ENCODE measurements around the gene OR4E1.
"Not testable (repeated sequence)": the region's sequence is repeated elsewhere in the genome, so short reads cannot be mapped to it uniquely, and the experiment has no call there.

The OR4E1 gene

GRCh38 chr14:21652209-21652808, 21.3 kb downstream of the OR4E1 start:
- DNase-seq = no peak

- no peak for DNase-seq
Observed at GRCh38 chr14:21647380-21647779, 26.2 kb downstream of the OR4E1 start.

GRCh38 chr14:21643407-21643806, 30.2 kb downstream of the OR4E1 start:
- no peak for DNase-seq

GRCh38 chr14:21642683-21643082, 30.9 kb downstream of the OR4E1 start:
- DNase-seq = no peak

GRCh38 chr14:21634840-21635239, 38.8 kb downstream of the OR4E1 start, which contains the start of gene OR10G2:
TSS of gene OR10G2 (minus strand) at chr14:21634940. CDS start at chr14:21634842, 98 bp downstream.
- DNase-seq = no peak

GRCh38 chr14:21631084-21631483, 42.5 kb downstream of the OR4E1 start:
- no peak for DNase-seq

- DNase-seq = not testable (repeated sequence)
Observed at GRCh38 chr14:21630503-21630902, 43.1 kb downstream of the OR4E1 start.

GRCh38 chr14:21626491-21627230, 47.0 kb downstream of the OR4E1 start:
- no peak for DNase-seq

All from T-helper 1 cell (primary cell).